Limb (tissue), 2 donors: Measurements from ENCODE around the gene RRP1.
"Not testable (repeated sequence)": the region's sequence is repeated elsewhere in the genome, so short reads cannot be mapped to it uniquely, and the experiment has no call there.

Experiments used
- DNase-seq, 2 donors: peaks; one replicate each; pipeline ENCODE4 v3.0.0-alpha.2; 2016; ENCODE audit errors: extremely low spot score in 2 of 2

The RRP1 gene

DNA sequence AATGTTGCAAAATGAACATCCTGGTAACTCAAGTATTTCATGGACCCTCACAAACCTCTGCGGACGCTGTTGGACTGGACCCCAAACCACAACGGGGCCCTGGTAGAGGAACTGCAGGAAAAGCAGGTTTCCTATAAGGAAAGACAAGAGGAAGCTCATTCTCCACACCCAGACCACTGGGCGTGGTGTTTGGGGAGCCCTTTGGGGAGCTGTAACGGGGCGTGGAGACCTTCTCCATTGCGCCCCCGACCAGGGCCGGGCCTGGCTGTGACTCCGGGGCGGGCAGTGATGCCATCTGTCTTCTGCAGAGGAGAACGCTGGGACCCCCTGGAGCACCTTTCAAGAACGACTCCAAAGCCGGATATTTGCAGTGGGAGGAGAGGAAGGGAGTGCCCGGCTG lies 45.7 kb downstream of the RRP1 start:
- no peak for DNase-seq

DNA sequence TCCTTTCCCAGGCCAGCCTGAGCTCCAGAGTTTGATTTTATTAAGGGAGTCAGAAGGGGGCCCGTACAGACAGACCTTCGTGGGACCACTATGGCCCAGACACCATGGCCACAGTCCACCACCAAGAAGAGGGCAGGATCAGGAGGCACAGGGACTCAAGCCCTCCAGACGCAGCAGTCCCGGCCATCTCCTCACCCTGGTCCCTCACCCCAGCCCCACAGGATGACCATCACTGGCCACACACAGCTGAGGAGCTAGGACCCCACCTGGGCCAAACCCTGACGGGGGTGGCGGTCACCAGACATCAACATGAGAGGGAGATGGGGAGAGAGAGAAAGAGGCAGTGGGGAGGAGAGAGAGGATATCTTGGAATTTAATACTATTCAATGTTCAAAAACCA lies 46.5 kb downstream of the RRP1 start:
- DNase-seq: no peak

DNA sequence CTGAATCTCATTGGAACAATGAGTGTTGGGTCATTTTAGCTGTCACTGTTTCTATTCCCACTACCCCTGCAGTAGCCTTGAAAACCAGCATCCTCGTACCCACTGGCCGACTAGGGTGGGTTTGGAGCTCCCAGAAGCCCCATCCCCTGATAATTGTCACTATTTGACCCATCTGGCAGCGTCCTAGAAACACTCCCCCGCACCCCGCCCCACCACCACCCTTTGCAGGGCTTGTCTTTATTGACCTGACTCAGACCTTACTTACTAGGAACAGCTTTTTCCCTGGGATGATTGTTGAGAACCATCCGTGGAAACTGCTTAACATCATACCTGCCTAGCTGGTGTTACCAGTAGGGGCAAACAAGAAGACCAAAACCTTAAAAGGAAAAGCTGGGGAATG lies 47.2 kb downstream of the RRP1 start:
- DNase-seq: no peak

DNA sequence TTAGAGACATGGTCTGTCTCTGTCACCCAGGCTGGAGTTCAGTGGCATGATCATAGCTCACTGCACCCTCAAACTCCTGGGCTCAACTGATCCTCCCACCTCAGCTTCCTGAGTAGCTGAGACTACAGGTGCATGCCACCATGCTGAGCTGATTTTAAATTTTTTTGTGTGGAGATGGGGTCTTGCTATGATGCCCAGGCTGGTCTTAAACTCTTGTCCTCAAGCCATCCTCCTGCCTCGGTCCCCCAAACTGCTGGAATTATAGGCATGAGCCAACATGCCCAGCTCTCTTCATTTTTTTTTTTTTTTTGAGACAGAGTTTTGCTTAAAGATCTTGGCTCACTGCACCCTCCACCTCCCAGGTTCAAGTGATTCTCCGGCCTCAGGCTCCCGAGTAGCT lies 50.9 kb downstream of the RRP1 start:
- DNase-seq: no peak

- DNase-seq: no peak
Observed at GRCh38 chr21:43842742-43843141, 53.4 kb downstream of the RRP1 start.

DNA sequence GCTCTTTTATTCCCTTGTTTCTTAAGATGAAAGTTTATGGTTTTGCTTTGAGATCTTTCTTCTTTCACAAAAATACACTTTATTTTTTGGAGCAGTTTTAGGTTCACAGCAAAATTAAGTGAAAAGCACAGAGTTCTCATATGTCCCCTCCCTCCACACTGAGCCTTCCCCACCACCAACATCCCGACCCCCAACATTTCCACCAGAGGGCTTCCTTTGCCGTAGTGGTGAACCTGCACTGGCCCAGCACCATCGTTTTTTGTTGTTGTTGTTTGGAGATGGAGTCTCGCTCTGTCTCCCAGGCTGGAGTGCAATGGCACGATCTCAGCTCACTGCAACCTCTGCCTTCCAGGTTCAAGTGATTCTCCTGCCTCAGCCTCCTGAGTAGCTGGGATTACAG lies 55.5 kb downstream of the RRP1 start:
- DNase-seq: not testable (repeated sequence)

- no peak for DNase-seq
Observed at GRCh38 chr21:43845386-43845785, 56.0 kb downstream of the RRP1 start.

GRCh38 chr21:43846430-43846829 lies 57.1 kb downstream of the RRP1 start:
- no peak for DNase-seq

GRCh38 chr21:43847301-43847700 lies 57.9 kb downstream of the RRP1 start:
- no peak for DNase-seq

GRCh38 chr21:43848771-43849170 lies 59.4 kb downstream of the RRP1 start:
- DNase-seq: no peak

DNA sequence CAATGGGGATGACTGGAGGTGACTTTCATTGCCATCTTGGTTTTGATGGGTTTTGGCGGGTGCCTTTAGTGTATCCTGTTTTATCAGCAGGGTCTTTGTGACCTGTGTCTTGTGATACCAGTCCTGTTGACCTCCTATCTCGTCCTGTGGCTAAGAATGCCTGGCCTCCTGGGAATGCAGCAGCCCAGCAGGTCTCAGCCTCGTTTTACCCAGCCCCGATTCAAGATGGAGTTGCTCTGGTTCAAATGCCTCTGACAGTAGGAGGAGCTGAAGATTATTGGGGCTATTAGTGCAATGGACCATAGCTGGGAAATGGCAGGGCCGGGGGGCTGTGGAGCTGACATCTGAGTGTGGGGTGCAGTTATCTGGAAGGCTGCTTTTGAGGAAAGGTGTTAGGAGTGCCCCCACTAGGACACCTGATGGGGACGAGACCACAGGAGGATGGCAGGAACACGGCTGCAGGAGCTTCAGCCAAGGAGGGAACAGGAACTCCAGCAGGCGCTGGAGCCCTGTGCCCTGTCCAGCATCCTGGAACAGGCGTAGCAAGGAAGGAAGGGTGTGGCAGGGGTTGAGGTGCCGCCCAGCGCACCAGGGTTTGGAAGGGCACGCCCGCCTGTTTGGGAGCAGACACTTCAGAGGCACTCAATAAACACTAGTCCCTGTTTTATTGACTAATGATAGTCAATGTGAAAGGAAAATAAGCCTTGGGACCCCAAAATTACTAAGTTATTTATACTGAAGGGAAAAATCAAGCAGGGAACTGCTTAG lies 60.3 kb downstream of the RRP1 start:
- DNase-seq: no peak

DNA sequence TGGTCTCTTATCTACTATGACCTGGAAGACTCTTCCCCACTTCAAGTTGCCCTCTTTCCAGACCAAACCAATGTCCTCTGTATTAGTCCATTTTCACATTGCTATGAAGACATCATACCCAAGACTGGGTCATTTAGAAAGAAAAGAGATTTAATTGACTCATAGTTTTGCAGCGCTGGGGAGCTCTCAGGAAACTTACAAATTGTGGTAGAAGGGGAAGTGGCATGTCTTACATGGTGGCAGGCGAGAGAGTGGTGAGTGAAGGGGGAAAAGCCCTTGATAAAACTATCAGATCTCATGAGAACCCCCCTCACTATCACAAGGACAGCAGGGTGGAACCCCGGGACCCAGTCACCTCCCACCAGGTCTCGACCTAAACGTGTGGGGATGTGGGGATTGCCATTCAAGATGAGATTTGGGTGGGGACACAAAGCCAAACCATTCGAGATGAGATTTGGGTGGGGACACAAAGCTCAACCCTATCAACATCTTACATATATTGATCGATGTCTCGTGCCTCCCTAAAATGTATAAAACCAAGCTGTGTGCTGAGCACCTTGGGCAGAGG lies 61.4 kb downstream of the RRP1 start:
- no peak for DNase-seq

DNA sequence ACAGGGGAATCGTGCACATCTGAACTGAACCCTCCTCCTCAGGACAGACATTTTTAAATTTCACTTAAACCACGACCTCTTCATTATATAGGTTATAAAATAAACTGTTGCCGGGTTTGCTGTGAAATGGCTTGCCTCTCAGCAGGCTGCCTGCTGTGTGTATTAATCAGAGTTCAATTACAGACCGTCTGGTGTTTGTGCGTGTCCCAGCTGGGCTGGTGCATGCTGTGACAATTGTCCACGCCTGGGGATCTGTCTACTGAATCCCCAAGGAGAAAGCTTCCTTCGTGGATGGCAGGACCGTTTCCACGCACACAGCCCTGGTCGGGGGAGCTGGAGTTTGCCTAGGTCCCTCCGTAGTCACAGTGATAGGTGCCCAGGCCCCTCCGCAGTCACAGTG lies 62.2 kb downstream of the RRP1 start:
- no peak for DNase-seq

DNA sequence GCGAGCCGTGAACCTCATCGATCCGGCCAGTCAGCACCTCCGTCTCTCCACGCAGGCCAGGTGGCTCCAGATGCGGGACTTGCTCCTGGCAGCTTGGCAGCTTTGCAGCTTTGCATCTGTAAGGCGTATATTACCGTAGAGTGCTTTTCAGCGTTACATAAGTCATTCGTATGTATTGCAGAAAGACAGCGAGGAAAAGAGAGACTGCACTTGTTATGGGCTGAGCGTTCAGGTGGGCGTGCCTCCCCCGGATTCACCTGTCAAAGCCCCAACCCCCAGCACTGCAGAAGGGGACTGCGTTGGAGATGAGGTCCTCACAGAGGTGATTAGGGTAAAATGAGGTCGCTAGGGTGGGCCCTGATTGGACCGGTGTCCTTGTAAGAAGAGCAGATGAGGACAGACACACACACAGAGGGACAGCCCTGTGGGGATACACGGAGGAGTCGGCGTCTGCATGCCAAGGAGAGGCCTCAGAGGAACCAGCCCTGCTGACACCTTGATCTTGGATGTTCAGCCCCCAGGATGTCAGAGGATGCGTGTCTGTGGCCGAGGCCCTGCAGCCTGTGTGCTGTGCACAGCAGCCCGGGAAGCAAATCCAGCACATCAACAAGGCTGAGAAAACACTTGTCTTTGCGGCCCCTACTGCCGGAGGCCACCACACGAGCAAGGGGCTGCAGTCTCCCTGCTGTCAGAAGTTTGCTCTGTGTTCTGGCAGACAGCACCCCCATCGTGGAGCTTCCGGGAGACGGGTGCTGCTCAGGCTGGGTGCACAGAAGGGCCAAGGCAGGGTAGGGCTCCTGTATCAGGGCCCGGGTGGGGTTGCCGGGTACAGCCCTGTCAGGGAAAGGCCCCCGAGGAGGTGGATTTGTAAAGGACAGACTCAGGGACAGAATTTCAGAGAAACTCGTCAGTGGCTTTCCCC lies 64.7 kb downstream of the RRP1 start:
- DNase-seq: no peak
